GM18517 (cell line): ENCODE data around the gene ABHD10.

Source experiments
- ATAC-seq: cut with Tn5 transposase; IDR thresholded peaks from one replicate; pipeline ENCODE4 v1.9.1; 2021; ENCODE audit warnings: mild to moderate bottlenecking, moderate library complexity; ENCODE audit not compliant: unreplicated experiment

ABHD10 gene

GRCh38 chr3:111963424-111963823 is 15.4 kb upstream of the ABHD10 start:
- ATAC-seq: no peak

GRCh38 chr3:111965484-111965883 is 13.3 kb upstream of the ABHD10 start:
- no peak for ATAC-seq

- no peak for ATAC-seq
Measured at GRCh38 chr3:111967068-111967467, 11.8 kb upstream of the ABHD10 start.

DNA sequence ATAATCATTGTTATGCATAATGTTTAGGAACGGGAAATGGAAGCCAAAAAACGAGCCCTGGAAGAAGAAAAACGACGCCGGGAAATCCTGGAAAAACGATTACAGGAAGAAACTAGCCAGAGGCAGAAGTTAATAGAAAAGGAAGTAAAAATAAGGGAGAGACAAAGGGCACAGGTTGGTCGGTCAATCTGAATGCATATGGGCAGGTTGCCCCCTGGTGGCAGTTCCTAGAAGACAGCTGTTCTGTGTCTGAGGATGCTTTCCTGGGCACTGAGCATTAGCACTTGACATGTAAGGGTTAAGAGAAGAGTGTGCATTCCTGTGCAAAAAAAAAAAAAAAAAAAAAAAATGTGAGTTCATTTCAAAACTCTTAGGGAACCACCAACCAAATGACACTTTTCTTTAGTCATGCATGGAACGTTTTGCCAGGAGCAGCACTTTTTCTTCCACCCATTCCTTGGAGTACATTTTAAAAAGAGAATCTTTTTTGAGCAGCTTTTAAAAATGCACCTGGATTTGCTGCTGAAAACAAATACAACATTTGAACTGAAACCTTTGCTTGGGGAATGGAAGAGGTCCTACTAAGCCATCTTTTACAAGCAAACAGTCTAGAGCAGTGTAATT is 11.1 kb upstream of the ABHD10 start:
- peak; percentile 95 for ATAC-seq

DNA sequence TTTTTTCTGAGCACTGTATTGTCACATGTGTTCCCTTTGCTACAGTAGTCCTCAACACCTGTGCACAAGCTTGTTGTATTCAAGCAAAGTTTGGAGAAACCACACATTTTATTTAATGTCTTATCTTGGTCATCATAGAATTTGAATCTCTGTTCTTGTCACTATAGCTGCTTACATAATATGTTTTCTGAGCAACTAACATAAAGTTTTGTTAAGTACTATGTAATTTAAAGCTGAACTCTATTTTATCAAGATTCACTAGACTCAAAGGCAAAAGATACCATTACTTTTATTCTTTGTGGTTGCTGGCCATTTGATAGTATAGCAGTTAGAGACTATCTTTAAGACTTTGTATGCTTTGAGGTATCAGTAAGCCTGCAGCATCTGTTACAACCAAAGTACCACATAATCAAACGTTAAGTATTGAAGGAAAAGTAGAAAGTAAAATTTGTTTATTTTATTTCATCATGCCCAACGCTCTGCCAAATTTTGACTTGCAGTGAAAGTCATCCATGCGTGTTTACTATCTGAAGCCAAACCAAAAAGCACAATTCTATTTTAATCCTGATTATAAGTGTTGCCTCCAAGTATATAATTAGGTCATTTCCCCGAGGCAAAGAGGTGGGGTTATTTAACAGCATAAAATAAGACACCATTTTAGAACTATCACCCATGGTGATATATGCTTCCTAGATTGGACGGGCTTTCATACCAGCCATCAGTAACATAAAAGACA is 10.3 kb upstream of the ABHD10 start:
- ATAC-seq: no peak

- no peak for ATAC-seq
Measured at GRCh38 chr3:111970376-111970775, 8.4 kb upstream of the ABHD10 start.

DNA sequence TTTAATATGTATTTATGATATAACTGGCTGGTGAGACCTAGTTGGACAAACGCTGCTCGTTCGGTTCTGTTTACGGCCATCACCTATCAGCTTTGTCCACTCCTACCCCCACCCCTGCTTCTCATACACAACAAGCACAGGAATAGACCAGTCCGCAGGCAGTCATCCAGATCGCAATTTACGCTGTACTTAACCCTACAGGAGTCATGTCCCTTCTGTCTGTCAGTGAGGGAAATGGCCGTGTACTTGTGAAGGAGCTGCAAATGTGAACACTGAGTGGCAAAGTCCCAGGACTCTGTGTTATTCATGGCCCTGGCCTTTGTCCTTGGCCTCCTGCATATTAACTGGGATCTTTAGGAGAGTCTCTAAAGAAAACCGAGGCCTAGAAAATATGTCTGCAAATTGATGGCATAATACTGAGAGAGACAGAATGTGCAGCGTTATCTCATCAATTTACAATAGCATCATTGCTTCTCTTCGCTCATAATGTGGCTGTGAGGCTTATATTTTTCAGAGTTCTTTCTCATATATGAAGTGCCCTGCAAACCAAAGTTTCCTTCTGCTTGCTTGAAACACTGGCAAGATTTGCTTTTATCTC is 7.2 kb upstream of the ABHD10 start:
- ATAC-seq: no peak

DNA sequence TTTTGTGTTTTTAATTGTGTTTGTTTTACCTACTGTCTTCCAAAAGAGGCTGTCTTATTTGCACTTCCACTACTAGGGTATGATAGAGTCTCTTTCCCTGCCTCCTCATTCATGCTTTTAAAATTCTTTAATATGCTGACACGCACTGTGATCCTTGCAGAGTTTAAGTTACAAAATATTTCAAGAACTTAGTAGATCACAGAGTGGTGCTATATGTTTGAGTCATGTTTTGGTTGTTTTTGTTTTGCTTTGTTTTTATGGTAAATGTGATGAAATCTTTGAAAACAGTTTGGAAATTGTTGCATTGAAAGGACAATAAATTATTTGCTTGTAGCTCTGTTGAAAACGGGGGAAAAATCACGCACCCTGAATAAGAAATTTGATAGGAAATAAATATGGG is 5.9 kb upstream of the ABHD10 start:
- ATAC-seq: no peak

GRCh38 chr3:111975131-111975530 is 3.7 kb upstream of the ABHD10 start:
- ATAC-seq: no peak

DNA sequence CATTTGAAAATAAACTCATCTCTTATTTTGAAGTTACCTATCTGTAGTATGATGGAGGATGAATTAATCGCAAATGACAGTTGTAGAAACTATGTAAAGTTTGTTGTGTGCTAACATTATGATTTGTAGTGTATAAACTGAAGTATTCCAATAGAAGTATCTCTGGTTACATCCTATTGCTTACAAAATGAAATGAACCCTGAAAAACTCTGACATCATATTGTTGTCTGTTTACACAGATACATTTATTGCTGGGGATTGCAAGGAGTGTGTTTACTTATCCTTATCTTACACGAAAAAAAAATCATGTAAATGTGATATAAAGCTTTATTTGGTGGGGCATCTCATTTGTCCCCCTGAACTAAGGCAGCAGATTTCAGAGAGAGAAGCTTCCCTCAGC is 2.6 kb upstream of the ABHD10 start:
- ATAC-seq: no peak

- ATAC-seq: peak; percentile 50
Measured at GRCh38 chr3:111979434-111980038, 710 bp downstream of the ABHD10 start.

- ATAC-seq: no peak
Measured at GRCh38 chr3:111980716-111981456, 2.1 kb downstream of the ABHD10 start.

- ATAC-seq: no peak
Measured at GRCh38 chr3:111981457-111981763, 2.6 kb downstream of the ABHD10 start.

DNA sequence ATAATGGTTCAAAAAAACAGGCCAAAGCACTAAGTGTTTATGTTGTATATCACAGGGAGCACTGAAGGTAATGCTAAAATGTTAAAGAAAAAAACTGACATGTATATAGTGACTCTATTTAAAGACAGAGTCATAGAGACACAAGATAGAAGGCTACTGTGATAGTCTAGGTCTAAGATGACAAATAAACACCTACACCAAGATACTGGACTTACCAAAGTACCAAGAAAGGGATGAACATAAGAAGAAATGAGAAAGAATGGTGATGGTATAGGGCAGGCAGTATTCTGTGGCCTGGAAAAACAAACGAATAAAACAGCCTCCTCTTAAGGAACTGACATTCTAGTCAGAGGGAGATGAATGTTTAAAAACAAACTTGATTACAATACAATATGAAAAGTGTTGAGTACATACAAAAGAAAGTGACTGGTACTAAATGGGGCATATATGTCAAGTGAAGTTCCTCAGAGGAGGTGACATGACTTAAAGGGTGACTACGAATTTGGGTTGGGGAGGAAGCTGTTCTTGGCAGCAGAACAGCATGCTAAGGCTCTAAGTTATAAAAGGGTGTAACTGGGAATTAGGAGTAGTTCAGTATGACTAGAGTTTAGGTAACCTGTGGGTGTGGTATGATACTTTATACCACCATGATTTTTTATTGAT is 5.9 kb downstream of the ABHD10 start:
- ATAC-seq: no peak

- no peak for ATAC-seq
Measured at GRCh38 chr3:111986800-111987199, 8.0 kb downstream of the ABHD10 start.

DNA sequence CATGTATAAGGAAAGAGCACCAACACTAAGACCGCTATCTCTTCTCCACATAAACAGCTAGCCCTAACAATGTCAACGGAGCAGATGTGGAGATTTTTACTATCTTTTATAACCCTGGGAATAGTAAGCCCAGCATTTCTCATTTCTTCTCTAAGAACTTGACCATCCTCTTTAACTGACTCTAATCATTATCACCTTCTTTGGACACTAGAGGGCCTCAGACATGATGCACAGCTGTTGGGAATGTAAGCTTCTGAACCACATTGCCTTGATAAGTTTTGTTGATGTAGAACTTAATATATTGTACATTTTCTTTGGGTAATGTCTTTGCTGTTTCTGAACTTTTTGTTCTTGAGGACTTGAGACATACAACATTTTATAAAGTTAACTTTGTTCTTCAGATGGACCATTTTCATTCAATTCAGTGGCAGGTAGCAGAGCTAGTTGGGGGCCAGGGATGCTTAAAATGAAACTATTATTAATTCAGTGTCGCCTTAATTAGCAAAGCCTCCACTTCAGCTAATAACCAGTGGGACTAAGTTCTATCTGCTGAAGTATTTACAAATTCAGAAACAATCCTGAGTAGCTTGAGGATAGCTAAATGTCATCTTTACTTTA is 10.3 kb downstream of the ABHD10 start:
- ATAC-seq: peak; percentile 90

- ATAC-seq: no peak
Measured at GRCh38 chr3:111993038-111993437, 14.2 kb downstream of the ABHD10 start.

DNA sequence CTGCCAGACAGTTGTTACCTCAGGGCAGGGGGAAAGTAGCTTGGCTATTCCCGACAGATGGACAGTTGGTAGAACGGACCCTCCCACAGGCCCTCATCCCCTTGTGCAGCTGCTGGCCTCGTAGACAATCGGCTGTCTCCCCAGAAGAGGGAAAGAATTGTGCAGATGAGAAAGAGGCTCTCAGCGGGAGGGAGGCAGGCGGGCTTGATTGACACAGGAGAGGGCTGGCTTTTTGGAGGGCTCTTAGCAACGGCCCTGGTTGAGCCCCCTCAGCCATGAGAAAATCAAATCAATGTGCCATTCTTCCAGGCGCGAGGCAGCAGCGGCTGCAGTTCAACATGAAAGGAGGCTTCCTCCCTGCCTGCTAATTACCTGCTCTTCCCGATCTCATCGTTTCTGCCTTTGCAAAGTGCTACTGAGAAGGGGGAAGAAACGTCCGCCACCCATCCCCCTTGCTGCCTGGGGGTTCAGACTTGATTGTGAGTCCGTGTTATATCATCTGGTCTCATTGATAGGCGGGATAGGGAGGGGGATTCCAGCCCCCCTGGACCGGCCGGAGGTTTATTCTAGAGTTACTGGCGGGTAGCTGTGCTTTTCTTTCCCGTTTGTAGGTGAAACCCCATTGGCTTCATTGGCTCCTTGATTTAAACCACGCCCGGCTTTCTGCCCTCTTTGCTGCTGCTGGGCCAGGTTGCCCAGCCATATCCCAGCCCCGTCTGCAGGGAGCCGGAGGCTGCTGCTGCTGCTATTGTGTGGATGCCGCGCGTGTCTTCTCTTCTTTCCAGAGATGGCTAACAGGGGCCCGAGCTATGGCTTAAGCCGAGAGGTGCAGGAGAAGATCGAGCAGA is 20.0 kb downstream of the ABHD10 start, which contains the start of gene TAGLN3:
TSS of gene TAGLN3 (plus strand) at position 287 of the 848 bp plus-strand sequence. CDS start at position 788, 501 bp downstream.
- ATAC-seq: peak; percentile 38
